NCI-H2107 treated with DMSO at 0.1 percent for 48 hours (cell line): Measurements from ENCODE around the gene BAD.
A peak's percentile ranks its signal among the peaks of the same experiment; 100 is the strongest.

Experiments
- DNase-seq: peaks from one replicate; lab custom pipeline; 2025; ENCODE audit not compliant: unreplicated experiment; lab: John Stamatoyannopoulos, UW

Gene BAD

DNA sequence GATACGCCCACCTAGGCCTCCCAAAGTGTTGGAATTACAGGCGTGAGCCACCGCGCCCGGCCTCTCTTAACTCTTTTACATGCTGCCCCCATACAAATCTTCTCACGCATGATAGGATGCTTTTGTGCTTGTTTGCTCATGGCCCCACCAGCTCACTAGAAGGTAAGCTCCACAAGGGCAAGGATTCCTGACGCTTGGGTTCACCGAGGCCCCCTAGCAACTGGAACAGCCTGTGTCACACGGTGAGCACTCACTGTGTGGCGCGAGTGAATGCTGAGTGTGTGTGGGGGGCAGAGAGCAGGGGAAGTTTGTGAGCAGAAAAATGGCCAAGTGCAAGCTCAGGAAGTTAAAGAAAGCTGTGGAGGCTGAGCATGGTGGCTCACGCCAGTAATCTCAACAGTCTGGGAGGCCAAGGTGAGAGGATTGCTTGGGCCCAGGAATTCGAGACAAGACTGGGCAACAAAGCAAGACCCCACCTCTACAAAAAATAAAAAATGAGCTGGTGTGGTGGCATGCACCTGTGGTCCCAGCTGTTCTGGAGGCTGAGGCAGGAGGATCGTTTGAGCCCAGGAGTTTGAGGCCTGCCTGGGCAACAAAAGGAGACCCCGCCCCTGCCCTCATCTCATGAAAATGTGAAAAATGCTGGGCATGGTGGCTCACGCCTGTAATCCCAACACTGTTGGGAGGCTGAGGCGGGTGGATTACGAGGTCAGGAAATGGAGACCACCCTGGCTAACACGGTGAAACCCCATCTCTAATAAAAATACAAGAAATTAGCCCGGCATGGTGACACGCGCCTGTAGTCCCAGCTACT, 2.3 kb downstream of the BAD start:
- DNase-seq, result no peak

DNA sequence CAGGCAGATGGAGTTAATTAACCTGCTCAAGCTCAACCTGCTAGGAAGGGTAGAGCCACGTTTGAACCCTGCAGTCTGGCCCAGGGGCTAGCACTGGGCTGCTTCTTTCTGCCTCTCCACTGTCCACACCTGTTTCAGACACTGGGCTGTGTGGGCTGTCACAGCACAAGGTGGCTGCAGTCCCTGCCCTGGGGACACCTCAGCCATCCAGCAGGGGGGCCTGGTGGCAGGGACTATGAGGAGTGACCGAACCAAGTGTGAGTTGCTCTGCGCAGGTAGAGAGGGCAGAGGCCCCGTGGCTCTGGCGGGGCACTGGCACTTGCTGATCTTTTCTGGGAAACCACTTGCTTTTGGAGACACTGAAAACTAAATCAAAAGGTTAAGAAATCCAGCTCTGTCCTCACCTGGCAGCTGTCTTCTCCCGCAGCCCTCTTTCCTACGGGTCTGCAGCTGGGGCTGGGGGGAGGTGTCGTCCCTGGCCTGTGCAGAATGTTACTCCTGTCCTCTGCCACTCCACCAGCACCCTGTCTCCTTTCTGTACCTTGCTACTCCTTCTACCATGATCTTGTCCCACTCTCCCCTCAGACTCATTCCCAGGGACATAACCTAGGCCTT, 5.8 kb downstream of the BAD start:
- no peak for DNase-seq

DNA sequence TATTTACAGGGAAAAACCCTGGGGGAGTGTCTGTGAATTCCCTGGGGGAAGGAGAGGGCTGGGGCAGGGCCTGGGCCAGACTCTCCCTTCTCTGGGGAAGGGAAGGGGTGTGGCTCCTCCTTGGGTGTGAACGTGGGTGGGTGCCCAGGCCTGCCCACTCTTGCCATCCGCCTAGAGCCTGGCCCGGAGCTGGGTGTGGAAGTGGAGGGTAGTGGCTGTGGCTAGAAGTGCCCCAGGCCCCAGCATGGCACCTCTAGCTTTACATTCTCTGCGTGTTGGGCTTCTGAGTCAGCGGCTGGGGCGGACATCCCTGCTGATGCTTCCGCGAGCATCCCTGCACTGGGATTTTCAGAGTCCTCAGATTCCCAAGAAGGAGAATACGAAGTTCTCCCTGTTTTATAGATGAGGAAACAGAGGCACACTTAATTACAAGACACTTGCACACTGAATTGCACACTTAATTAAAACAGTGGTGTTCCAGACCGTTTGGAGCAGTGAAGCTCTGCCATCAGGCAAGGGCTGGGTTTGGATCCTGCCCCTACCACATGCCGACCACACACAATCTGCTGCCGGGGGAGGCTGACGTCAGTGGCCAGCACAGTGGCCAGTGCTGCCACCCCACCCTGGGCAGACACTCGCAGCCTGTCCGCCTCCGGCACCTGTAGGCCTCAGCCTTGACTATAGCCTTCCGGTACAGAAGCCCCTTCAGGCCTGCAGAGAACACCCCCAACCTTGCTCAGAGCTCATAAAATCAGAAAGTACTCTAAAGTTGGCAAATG, 7.6 kb downstream of the BAD start:
- DNase-seq, result no peak

DNA sequence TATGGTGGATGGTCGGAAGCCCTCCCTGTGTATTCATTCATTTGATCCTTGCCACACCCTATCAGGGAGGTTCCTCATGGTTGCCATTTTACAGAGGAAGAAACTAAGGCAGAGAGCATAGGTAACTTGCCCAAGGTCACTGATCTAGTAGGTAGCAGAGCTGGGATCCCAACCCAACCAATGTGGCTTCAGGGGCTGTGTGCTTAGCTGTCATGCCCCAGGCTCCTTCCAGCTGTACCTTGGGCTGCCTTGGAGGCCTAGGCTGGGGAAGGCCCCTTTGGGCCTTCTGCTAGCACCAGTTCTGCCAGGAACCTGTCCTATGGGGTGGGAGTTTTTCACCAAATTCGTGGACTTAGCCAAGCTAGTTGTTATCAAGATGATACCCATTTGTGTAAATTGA, 8.6 kb downstream of the BAD start:
- no peak for DNase-seq

DNA sequence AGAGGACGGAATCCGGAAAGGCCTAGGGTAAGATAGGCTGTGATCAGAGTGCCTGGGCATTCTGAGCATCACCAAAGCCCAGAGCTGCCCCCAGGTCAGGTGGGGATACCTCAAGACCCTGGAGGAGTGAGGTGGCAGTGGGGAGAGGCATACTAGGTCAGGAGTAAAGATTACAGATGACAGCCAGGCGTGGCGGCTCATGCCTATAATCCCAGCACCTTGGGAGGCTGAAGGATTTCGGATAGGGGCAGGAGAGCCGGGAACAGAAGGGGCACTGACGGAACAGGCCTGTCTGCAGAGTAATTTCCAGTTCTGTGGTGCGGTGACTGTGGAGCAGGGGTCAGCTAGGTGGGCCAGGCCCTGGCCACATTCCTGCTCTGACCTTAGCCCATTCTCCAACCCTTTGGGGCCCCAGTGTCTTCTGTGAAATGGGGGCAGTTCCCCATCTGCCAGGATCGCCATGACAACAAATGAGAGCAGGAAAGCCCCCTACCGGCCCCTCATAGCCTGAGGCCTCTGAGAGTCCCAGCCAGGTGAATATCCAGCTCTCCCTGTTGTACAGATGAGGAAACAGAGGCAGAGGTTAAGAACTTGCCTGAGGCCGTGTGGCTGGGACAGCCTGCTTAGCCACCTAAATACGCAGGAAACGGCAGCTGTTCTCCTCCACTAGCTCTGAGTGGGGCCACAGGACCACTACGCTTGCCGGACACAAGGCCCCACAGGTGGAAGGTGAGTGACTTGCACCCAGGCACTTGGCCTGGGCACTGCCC, 9.2 kb downstream of the BAD start:
- DNase-seq, result no peak

DNA sequence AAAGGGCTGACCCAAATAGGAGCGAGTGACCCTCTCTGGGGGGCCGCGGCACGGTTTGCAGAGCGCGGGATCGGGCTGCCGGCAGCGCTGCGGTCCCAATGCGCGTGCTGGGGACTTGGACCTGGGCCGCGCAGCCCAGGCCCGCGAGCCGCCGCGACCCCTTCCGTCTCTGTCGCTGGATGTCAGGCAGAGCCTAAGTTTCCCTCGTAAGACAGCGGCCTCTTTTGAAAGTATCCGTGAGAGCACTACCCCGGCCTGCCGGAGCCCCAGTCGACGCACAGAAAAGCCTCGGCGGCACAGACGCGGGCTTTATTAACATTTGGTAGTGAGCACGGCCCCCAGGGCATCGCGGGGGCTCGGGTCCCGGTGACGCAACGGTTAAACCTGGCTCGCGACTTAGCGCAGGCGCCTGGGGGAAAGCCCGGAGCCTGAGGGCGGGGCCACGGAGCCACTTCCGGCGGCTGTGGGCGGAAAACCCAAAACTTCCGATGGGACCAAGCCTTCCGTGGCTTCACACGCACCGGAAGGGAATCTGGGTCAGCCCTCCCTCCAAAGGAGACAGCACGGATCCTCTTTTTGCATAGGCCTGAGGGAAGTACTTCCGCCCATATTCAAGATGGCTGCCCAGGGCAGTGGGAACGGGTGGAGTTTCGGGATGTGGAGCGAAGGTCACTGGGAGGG, 14.8 kb downstream of the BAD start:
- DNase-seq, result peak; percentile 97

DNA sequence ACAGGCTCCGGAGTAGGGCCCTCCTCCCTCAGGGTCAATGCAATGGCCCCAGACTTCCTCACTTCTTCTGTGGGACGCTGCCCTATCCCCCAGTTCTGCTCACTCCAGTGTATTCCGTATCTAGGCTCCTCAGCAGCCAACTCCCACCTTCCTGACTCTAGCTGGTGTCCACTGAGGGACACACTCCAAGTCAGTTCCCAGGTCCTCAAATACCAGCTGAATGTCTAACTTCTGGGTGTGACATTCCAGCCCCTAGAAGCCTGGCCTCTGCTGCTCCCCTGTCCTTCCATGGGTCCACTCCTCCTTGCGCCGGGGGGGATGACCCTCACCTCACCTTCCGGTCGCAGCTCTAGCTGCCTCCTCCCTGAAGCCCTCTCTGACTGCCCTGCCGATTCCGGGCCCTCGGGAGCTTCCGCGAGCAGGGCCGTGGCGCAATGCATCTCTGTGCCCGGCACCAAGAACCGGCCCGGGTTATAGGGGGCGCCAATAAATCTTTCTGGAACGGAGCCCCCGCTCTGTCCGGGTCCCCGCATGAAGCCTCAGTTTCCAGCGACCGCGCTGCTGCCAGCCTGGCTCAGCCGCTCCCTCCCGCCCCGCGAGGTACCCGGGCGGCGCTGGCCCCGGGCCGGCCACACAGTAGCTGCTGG, 15.4 kb downstream of the BAD start:
- no peak for DNase-seq

DNA sequence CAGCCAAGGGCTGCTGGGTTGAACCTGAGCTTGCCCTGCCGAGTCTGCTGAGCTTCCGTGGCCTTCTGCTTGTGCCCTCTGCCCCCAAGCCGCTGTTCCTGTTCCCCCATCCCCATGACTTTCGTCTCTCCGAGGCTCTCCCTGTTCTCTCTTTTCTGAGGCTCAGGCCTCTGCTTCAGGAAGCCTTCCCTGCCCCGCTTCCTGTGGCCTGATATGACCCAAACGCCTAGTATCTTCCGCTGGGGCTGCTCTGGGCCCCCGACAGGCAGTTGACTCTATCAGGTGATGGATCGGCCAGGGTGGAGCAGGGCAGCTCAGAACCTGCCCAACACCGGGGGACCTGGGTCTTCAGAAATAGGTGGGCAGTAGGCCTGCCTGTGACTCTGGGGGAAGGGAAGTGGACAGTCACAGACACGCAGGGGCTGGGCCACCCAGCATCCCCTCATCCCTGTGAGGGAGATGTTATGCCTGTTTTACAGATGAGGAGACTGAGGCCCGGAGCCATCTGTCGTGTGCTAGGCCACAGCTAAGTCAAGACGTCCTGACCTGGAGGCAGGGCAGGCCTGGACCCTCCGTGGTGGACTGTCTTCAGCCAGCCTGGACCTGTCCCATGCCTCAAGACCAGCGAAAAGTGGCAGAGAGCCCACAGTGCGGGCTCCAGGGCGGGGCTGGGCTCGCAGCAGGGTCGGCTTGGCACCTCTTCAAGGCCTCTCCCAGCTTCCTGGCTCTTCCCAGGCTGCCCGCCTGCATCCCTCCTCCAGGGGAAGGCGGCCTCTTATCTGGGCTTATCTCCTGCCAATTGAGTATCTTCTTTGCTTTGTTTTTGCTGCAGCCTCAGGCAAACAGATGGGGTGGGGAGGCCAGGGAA, 16.2 kb downstream of the BAD start:
- DNase-seq, result no peak

DNA sequence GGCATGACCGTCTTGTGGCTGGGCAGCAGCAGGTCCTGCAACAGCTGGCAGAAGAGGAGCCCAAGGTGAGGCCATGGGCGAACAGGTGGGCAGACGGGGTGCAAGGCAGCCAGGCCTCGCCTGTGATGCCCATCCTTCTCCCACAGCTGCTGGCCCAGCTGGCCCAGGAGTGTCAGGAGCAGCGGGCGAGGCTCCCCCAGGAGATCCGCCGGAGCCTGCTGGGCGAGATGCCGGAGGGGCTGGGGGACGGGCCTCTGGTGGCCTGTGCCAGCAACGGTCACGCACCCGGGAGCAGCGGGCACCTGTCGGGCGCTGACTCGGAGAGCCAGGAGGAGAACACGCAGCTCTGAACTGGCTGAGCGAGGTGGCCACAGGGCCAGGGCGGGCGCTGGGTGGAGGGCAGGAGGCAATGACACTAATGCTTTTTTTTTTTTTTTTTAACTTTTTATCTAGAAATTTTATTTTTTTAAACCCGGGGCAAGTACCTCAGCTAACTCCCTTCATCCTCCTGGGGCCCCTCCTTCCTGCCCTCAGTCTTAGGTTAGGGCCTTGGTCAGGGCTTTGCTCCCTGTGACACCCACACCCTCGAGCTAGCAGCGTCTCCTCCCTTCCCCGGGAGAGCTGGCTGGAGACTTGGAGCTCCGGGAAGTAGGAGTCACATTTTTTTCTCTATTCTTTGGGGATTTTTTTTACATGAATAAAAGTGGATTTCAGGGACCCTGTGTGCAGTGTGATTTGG, 17.1 kb downstream of the BAD start:
- DNase-seq, result no peak

DNA sequence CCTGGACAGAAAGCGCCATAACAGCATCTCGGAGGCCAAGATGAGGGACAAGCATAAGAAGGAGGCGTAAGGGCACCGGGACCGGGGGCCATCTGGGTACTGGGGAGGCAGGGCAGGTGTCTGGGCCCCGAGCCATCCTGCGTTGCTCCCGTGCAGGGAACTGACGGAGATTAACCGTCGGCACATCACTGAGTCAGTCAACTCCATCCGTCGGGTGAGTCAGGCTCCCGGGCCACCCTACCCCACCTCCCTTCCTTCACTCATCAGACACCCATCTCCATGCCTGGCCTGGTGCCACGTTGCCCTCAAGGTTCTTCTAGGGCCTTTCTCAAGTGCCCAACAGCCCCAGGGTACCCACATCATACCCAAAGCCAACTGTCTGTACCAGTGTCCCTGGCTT, 18.1 kb downstream of the BAD start:
- DNase-seq, result no peak

DNA sequence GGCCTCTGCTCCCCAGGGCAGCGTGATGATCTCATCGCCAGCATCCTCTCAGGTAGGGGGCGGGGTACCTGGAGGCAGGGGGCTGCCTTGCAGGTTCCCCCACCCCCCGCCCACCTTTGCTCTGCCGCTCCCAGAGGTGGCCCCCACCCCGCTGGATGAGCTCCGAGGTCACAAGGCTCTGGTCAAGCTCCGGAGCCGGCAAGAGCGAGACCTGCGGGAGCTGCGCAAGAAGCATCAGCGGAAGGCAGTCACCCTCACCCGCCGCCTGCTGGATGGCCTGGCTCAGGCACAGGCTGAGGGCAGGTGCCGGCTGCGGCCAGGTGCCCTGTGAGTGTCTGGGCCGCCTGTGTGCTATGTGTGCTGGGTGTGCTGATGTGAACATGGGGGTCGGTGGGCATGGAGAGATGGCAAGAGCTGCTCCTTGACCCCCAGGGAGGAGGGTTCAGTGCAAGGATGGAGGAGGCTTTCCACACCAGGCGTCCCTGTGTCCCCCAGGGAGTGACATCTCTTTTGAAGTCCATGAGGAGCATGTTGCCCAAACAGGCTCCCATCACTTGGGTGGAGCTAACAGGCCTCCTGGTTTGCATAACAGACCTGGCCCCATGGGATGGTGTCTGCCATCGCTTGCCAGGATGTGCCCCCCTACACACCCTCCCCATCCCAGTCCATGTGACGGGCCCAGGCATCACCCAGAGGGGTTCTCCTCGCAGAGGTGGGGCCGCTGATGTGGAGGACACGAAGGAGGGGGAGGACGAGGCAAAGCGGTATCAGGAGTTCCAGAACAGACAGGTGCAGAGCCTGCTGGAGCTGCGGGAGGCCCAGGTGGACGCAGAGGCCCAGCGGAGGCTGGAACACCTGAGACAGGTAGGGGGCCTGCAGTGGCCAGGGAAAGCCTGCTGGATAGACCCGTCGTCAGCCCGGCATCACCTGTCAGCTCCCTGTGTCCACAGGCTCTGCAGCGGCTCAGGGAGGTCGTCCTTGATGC, 19.0 kb downstream of the BAD start:
- no peak for DNase-seq

DNA sequence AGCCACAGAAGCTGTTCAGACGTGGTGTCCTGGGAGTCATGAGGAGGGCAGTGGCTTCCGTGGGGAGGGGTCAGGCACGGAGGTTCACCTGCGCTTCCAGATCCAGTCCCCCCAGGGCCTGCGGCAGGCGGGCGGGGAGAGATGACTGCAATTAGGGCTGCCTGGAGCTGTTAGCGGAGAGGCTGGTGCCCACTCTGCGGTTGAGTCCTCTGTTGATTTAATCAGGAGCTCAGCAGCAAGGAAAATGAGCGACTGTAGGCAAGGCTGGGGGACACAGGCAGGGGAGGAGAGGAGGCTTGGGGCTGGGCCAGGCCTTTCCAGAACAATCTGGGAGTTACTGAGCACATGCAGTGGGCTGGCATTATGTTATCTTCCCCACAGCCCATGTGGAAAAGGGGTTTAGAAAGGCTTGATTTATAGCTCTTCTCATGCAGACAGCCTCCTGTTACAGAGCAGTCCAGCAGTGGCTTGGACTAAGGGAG, 20.1 kb downstream of the BAD start:
- DNase-seq, result peak; percentile 51

DNA sequence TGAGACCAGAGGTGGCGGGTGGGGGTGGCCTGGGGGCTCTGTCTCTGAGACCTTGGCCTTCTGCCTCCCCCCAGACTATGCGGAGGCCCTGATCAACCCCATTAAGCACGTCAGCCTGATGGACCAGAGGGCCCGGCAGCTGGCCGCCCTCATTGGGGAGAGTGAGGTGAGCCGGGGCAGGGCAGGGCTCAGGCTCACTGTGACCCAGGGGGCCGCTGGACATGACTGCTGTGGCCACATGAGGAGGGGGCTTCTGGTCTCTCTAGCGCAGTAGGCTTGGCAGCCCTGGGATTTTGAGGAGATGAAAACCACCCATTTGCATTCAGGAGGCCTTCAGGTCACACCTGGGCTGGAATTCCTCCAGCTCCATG, 20.5 kb downstream of the BAD start:
- DNase-seq, result no peak

DNA sequence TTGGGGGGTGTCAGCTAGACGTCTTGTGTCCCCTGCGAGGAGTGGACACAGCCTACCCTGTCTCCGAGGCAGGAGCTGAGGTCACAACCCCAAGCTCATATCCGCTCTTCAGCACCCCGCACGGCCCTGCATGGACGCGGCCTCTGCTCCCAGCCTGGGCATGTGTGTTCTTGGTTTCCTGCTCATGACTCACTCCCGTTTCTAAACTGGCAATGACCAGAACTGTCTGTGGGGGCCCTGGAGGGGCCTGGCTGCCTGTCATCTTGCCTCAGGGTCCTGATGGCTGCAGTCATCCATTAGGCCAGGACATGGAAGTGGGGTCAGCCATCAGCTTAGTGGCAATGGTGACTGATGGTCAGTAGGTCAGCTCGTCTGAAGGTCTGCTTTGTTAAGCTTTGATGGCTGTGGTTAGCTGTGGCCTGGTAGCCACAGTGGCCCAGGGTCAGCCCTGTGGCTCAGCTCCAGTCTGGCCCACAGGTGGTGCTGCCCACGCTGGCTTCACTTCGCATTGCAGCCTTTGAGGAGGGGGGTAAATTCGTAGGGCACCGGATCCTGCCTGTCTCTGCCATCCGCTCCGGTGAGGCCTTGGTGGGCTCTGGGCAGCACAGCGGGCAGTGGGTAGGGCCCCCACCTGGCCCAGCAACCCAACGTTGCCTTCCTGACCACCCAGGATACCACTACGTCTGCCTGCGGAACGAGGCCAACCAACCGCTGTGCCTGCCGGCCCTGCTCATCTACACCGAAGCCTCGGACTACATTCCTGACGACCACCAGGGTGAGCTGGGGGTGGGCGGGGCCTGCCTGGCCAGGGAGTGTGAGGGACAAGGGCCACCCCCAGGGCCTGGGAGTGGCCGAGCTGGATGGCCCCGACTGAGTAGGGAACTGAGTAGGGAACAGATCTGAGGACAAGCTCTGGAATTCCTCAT, 21.2 kb downstream of the BAD start:
- no peak for DNase-seq

DNA sequence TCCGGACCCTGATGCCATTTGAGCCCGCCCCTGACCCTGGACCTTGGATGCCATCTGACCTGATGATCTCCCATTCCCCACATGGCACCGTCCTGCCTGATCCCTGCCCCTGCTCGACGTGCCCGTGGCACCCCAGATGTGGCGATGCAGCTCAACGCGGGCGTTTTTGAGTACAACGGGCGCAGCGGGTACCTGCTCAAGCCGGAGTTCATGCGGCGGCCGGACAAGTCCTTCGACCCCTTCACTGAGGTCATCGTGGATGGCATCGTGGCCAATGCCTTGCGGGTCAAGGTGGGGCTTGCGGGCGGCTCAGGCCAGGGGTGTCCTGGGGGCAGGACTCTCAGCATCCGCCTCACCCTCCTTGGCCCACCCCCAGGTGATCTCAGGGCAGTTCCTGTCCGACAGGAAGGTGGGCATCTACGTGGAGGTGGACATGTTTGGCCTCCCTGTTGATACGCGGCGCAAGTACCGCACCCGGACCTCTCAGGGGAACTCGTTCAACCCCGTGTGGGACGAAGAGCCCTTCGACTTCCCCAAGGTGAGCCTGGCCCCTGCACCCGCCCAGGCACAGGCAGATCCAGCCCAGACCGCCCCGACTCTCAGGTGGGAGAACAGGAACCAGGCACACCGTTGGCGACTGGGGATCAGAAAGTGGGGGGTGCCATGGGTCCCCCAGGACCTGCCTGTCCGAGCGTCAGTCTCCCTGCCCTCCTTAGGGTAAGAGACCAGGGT, 22.0 kb downstream of the BAD start:
- no peak for DNase-seq
